Ectodermal cell (in vitro differentiated cells): ENCODE data around the gene GP5.

Experiments
- H3K27ac ChIP-seq: 2 replicates; pipeline ENCODE4 v1.7.0; 2013; ENCODE audit warnings: mild to moderate bottlenecking, low read depth, low read length; ENCODE audit not compliant: insufficient read depth, poor library complexity, severe bottlenecking
- H3K27me3 ChIP-seq: 2 replicates; pipeline ENCODE4 v1.7.0; 2013; ENCODE audit warnings: mild to moderate bottlenecking, low read length; ENCODE audit not compliant: insufficient read depth, control insufficient read depth, poor library complexity, severe bottlenecking
- H3K36me3 ChIP-seq: one replicate; pipeline ENCODE4 v1.7.0; 2013; ENCODE audit warnings: low read length; ENCODE audit not compliant: control insufficient read depth, insufficient read depth
- H3K4me1 ChIP-seq: one replicate; pipeline ENCODE4 v1.7.0; 2013; ENCODE audit warnings: low read length; ENCODE audit not compliant: control insufficient read depth, insufficient read depth
- H3K4me3 ChIP-seq: 2 replicates; pipeline ENCODE4 v1.7.0; 2013; ENCODE audit warnings: low read depth, low read length, control low read depth; ENCODE audit not compliant: insufficient read depth
- H3K9me3 ChIP-seq: 2 replicates; pipeline ENCODE4 v1.7.0; 2013; ENCODE audit warnings: mild to moderate bottlenecking, low read length, moderate library complexity; ENCODE audit not compliant: control insufficient read depth
- WGBS, 2 experiments: methylation state at CpG; one replicate each; pipeline ENCODE4 v1.1.7; 2013; ENCODE audit warnings: missing lambda C conversion rate in 2 of 2; 5-methylcytosine and 5-hydroxymethylcytosine counted together

Gene GP5

DNA sequence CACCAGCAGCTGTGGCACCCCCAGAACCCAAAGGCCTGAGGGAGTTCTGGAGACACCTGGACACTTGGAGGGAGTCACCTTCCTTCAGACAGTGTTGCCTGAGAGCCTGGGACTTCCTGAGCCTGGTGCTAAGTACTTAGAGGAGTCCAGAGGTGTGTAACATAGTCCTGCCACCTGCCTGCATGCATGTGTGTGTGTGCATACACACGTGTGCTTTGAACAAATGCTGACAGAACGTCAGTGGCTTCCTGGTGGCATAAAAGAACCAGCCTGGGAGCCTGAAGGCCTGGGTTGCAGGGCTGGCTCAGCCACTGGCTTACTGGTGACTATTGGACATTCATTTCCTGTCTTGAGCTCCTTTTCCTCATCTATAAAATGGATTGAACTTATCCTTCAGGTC lies 44.8 kb downstream of the GP5 start:
- no peaks in the 10 kb centered on the region for H3K36me3 ChIP-seq
- H3K4me1 ChIP-seq: no peaks in the 10 kb centered on the region
- WGBS, 2 experiments: 91 to 92% methylated on average over 2 of the region's 2 CpGs
- no peaks in the 10 kb centered on the region for H3K27me3 ChIP-seq
- no peaks in the 10 kb centered on the region for H3K9me3 ChIP-seq
- no peak overlapping the region for H3K4me3 ChIP-seq
- H3K27ac ChIP-seq: no peak overlapping the region

DNA sequence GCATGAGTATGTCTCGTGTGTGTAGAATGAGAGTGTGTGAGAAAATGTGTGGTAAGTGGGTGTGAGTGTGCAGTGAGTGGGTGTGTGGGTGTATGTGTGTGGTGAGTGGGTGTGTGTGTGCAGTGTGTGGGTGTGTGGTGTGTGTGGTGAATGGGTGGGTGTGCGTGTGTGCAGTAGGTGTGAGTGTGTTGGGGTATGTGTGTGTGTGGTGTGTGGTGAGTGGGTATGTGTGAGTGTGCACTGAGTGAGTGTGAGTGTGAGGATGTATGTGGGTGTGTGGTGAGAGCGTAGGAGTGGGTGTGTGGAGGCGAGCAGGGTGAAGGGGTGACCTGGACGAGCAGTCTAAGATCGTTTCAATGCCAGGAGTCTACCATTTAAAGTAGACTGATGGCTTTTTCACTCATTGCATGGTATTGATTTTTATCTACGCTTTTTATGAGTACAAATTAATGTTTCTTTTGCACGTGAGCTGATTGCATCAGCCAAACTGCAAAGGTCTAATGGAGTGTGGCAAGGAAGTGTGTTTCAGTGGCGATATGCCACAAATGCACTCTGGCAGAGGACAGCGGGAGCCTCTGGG lies 46.3 kb downstream of the GP5 start:
- H3K36me3 ChIP-seq: no peaks in the 10 kb centered on the region
- no peaks in the 10 kb centered on the region for H3K9me3 ChIP-seq
- H3K27me3 ChIP-seq: no peaks in the 10 kb centered on the region
- no peak overlapping the region for H3K27ac ChIP-seq
- 93 to 96% methylated on average over 10 of the region's 10 CpGs for WGBS, 2 experiments
- no peaks in the 10 kb centered on the region for H3K4me1 ChIP-seq
- H3K4me3 ChIP-seq: no peak overlapping the region

DNA sequence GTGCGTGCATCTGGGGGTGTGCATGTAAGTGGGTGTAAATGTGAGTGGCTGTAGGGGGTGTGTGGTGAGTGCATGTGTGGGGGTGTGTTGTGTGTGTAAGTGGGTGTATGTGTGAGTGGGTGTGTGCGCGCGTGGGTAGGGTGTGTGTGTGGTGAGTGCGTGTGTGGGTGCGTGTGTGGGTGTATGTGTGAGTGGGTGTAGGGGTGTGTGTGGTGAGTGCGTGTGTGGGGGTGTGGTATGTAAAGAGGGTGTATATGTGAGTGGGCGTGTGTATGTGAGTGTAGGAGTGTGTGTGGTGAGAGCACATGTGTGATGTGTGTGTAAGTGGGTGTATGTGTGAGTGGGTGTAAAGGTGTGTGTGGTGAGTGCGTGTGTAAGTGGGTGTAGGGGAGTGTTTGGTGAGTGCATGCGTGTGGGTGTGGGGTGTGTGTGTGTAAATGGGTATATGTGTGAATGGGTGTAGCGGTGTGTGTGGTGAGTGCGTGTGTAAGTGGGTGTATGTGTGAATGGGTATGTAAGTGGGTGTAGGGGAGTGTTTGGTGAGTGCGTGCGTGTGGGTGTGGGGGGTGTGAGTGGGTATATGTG lies 47.0 kb downstream of the GP5 start:
- H3K27me3 ChIP-seq: no peaks in the 10 kb centered on the region
- H3K9me3 ChIP-seq: no peaks in the 10 kb centered on the region
- 84 to 88% methylated on average over 14 of the region's 14 CpGs for WGBS, 2 experiments
- H3K36me3 ChIP-seq: no peaks in the 10 kb centered on the region
- H3K4me1 ChIP-seq: no peaks in the 10 kb centered on the region
- no peak overlapping the region for H3K27ac ChIP-seq
- H3K4me3 ChIP-seq: no peak overlapping the region

DNA sequence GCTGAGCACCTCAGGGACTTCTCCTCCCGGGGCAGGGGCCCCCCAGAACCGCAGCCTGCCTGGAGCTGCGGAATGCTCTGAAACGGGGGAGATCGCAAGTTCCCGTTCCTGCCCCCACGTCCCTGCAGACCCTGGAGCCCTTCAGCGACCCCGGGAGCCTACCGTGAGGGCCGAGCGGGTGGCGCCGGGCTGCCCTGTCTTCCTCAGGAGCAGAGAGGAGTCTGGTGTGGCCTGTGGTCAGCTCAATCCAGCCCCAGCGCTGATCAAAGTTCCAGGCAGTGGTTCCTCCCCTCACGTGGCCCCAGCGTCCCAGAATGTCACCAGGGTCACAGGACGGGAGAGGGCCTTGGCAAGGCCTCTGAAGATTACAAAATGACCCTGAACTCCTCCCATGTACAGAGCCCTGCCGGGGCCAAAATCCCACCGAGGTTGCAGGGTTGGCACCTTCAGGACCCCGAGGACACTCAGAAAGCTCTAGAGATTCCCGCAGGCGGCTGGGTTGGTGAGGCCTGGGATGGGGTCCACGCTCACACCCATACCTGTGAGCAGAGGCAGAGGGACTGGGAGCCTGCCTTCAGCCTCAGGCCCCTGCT lies 47.9 kb downstream of the GP5 start, which contains the start of gene CPN2:
Gene CPN2, minus strand, starts transcription at position 249 of the 593 bp plus-strand sequence. CDS start 8,626 bp downstream, outside the sequence.
- H3K9me3 ChIP-seq: no peaks in the 10 kb centered on the region
- 92% methylated on average over 24 of the region's 24 CpGs for WGBS, 2 experiments
- no peaks in the 10 kb centered on the region for H3K36me3 ChIP-seq
- no peaks in the 10 kb centered on the region for H3K27me3 ChIP-seq
- H3K27ac ChIP-seq: no peak within 1 kb of the TSS
- H3K4me1 ChIP-seq: no peaks in the 10 kb centered on the region
- no peak within 1 kb of the TSS for H3K4me3 ChIP-seq

DNA sequence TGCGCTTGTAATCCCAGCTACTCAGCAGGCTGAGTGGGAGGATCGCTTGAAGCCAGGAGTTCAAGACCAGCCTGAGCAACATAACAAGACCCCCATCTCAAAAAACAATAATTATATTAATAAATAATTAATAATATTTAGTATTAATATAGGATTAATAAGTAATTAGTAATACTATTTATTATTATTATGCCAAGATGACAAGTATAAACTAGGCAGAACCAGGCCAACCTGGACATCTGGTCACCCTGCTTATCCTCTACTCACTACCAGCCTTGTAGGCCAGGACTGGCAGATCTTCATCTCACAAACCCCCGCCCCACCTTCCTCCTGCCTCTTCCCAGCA lies 48.4 kb downstream of the GP5 start:
- Histone ChIP-seq H3K9me3 (no peaks in the 10 kb centered on the region), H3K27me3 (no peaks in the 10 kb centered on the region), H3K27ac (no peak overlapping the region), H3K4me3 (no peak overlapping the region), H3K36me3 (no peaks in the 10 kb centered on the region), H3K4me1 (no peaks in the 10 kb centered on the region)
- 88 to 99% methylated on average over 2 of the region's 3 CpGs for WGBS, 2 experiments

DNA sequence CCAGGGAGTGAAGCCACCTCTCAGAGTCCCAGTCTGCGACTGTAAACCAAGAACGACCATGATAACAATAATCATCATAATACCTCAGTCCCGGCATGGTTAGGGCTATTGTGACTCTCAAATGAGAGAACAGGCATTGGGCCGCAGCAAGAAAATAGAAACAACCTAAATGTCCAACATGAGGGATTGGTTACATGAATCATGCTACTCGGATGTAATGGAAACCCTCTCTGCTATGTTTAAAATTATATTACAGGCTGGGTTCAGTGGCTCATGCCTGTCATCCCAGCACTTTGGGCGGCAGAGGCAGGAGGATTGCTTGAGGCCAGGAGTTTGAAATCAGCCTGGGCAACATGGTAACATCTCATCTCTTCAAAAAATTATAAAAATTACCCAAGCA lies 50.7 kb downstream of the GP5 start:
- H3K27me3 ChIP-seq: peaks cover 5% of the 10 kb centered on the region
- no peaks in the 10 kb centered on the region for H3K9me3 ChIP-seq
- H3K4me1 ChIP-seq: no peaks in the 10 kb centered on the region
- H3K4me3 ChIP-seq: no peak overlapping the region
- no peak overlapping the region for H3K27ac ChIP-seq
- H3K36me3 ChIP-seq: no peaks in the 10 kb centered on the region
- WGBS, 2 experiments: 95 to 97% methylated on average over 6 of the region's 6 CpGs

DNA sequence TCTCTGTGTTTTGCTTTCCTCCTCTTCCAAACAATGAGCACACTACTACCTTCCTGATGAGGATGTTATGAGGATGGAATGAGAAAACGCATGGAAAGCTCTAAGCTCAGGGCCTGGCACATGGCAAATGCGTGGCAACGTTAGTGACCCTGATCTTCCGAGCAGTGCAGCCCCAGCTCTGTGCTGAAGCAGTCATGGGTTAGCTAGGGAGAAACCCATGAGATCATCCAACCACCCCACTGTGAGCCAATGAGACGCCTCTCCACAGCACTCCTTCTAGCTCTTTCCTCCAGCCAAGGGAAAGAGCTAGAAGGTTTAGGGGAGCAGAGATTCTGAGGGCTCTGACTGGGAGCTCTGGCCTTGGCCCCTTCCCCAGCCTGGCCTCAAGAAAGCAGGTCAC lies 52.4 kb downstream of the GP5 start:
- H3K4me1 ChIP-seq: no peaks in the 10 kb centered on the region
- H3K27me3 ChIP-seq: peaks cover 15% of the 10 kb centered on the region
- no peaks in the 10 kb centered on the region for H3K36me3 ChIP-seq
- H3K4me3 ChIP-seq: no peak overlapping the region
- WGBS, 2 experiments: 80 to 87% methylated on average over 5 of the region's 5 CpGs
- H3K27ac ChIP-seq: no peak overlapping the region
- no peaks in the 10 kb centered on the region for H3K9me3 ChIP-seq

DNA sequence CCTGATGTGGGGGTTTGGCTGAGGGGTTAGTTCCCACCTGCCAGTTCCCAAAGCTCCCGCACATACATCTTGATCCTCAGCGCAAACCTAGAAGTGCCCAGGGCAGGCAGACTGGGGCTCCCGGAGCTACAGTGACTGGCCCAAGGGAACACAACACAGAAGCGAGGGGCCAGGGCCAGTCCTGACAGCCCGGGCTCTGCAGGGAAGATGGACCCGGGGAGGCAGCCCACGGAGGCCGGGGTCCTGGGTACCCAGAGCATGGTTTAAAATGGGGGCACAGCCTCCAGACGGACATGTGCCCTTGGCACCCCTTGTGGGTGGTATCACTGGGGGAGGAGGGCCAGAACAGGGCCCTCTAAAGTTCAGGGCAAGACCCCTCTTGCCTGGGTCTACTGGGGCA lies 53.0 kb downstream of the GP5 start:
- no peak overlapping the region for H3K27ac ChIP-seq
- no peaks in the 10 kb centered on the region for H3K9me3 ChIP-seq
- H3K4me3 ChIP-seq: no peak overlapping the region
- H3K36me3 ChIP-seq: no peaks in the 10 kb centered on the region
- peaks cover 15% of the 10 kb centered on the region for H3K27me3 ChIP-seq
- WGBS, 2 experiments: 83 to 84% methylated on average over 9 of the region's 9 CpGs
- peaks cover under 1% of the 10 kb centered on the region for H3K4me1 ChIP-seq
